ENCODE measurements around the gene MYRFL.

MYRFL gene

GRCh38 chr12:69900720-69901131 is 75.7 kb downstream of the MYRFL start:
- no peak for FAIRE-seq

- FAIRE-seq, result no peak
These were observed 76.3 kb downstream of the MYRFL start for GRCh38 chr12:69901221-69901905.

GRCh38 chr12:69903548-69903947 is 78.5 kb downstream of the MYRFL start:
- FAIRE-seq, result no peak

GRCh38 chr12:69904777-69905176 is 79.8 kb downstream of the MYRFL start:
- FAIRE-seq, result no peak

GRCh38 chr12:69905801-69906200 is 80.8 kb downstream of the MYRFL start:
- no peak for FAIRE-seq

- FAIRE-seq, result no peak
These were observed 81.6 kb downstream of the MYRFL start for GRCh38 chr12:69906411-69907216.

- no peak for FAIRE-seq
These were observed 83.2 kb downstream of the MYRFL start for GRCh38 chr12:69908203-69908602.

GRCh38 chr12:69910694-69911093 is 85.7 kb downstream of the MYRFL start:
- FAIRE-seq, result no peak

- FAIRE-seq, result no peak
These were observed 88.5 kb downstream of the MYRFL start for GRCh38 chr12:69913526-69913925.

GRCh38 chr12:69915964-69916363 is 90.9 kb downstream of the MYRFL start:
- no peak for FAIRE-seq

- FAIRE-seq, result no peak
These were observed 91.7 kb downstream of the MYRFL start for GRCh38 chr12:69916544-69917235.

GRCh38 chr12:69918287-69918686 is 93.3 kb downstream of the MYRFL start:
- FAIRE-seq, result no peak

GRCh38 chr12:69919495-69919894 is 94.5 kb downstream of the MYRFL start:
- FAIRE-seq, result no peak

- FAIRE-seq, result no peak
These were observed 96.8 kb downstream of the MYRFL start for GRCh38 chr12:69921831-69922230.

- FAIRE-seq, result no peak
These were observed 98.0 kb downstream of the MYRFL start for GRCh38 chr12:69922999-69923398.

- no peak for FAIRE-seq
These were observed 100.3 kb downstream of the MYRFL start for GRCh38 chr12:69925291-69925690.

GRCh38 chr12:69927164-69927563 is 102.1 kb downstream of the MYRFL start:
- no peak for FAIRE-seq

- no peak for FAIRE-seq
These were observed 104.1 kb downstream of the MYRFL start for GRCh38 chr12:69929125-69929524.

GRCh38 chr12:69929531-69929930 is 104.5 kb downstream of the MYRFL start:
- FAIRE-seq, result no peak

GRCh38 chr12:69931569-69931968 is 106.5 kb downstream of the MYRFL start:
- FAIRE-seq, result no peak

- no peak for FAIRE-seq
These were observed 107.1 kb downstream of the MYRFL start for GRCh38 chr12:69932154-69932553.

GRCh38 chr12:69932676-69933552 is 107.9 kb downstream of the MYRFL start:
- no peak for FAIRE-seq

GRCh38 chr12:69934011-69934410 is 109.0 kb downstream of the MYRFL start:
- FAIRE-seq, result no peak

Measured in A204.1 (cell line).